Fibroblast of lung (primary cell): ENCODE measurements around the gene SORCS2.

ENCODE experiments used
- EZH2 ChIP-seq: IDR thresholded peaks from 2 replicates; pipeline ENCODE4 v1.5.1; 2012; ENCODE audit warnings: low read length, control low read depth, mild to moderate bottlenecking; ENCODE audit errors: missing control alignments
- TF ChIP-seq, protein P1 (sequence below), 2 donors: IDR thresholded peaks in 1 of 2; conservative IDR thresholded peaks in 1 of 2; 1 replicate in 1 of 2; 2 replicates in 1 of 2; pipeline ENCODE4 v1.5.1; 2011 to 2012; ENCODE audit warnings: low read length in 2 of 2, control low read depth in 1 of 2, inconsistent platforms in 1 of 2, low read depth in 1 of 2, mild to moderate bottlenecking in 1 of 2

DNA sequence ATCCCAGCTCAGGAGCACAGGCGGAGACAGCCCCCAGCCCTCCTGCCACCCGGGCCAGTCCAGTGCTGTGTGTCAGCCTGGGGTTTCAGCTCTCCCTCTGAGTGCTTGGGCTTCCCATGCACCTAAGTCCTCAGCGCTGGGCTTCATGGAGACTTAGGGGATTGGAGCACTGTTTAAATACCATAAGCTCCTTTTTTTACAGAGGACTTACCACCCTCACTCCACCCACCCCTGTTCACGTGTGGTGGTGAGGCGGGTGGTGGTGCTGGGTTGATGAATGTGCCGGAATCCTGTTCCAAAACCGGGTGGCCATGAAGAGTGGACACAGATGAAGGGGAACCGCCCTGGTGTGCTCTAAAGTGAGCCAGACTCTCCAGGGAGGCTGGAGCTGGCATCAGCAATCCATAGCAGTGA lies 175.5 kb downstream of the SORCS2 start:
- TF ChIP-seq EZH2: no peak
- TF ChIP-seq, protein P1, sequence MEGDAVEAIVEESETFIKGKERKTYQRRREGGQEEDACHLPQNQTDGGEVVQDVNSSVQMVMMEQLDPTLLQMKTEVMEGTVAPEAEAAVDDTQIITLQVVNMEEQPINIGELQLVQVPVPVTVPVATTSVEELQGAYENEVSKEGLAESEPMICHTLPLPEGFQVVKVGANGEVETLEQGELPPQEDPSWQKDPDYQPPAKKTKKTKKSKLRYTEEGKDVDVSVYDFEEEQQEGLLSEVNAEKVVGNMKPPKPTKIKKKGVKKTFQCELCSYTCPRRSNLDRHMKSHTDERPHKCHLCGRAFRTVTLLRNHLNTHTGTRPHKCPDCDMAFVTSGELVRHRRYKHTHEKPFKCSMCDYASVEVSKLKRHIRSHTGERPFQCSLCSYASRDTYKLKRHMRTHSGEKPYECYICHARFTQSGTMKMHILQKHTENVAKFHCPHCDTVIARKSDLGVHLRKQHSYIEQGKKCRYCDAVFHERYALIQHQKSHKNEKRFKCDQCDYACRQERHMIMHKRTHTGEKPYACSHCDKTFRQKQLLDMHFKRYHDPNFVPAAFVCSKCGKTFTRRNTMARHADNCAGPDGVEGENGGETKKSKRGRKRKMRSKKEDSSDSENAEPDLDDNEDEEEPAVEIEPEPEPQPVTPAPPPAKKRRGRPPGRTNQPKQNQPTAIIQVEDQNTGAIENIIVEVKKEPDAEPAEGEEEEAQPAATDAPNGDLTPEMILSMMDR (conservative IDR thresholded peaks at IDR 0.05 in 1 of 2, IDR thresholded peaks at IDR 0.05 in 1 of 2; ENCODE audit: low read depth in 1 of 2, low read length in 2 of 2): no peak
